Left ventricle myocardium inferior (tissue), 1 donor: ENCODE measurements around the gene SLC35B4. TPM values are rescaled to one million over a fixed set of nuclear protein-coding genes. Genes with fewer than 3 reads are reported as not detected.

Experiments used
- DNase-seq: peaks from one replicate; pipeline ENCODE4 v3.0.0-alpha.2; 2020
- H3K27ac ChIP-seq: fragments of 200-600 bp; replicated peaks from 2 replicates; pipeline ENCODE4 v1.8.0; 2021
- H3K27me3 ChIP-seq: fragments of 200-600 bp; 2 replicates; pipeline ENCODE4 v1.8.0; 2021; ENCODE audit warnings: low read depth
- H3K36me3 ChIP-seq: fragments of 200-600 bp; 2 replicates; pipeline ENCODE4 v1.8.0; 2021
- H3K4me1 ChIP-seq: fragments of 200-600 bp; 2 replicates; pipeline ENCODE4 v1.8.0; 2021
- H3K4me3 ChIP-seq: fragments of 200-600 bp; 2 replicates; pipeline ENCODE4 v1.8.0; 2021; ENCODE audit warnings: mild to moderate bottlenecking, moderate library complexity
- H3K9me3 ChIP-seq: fragments of 200-600 bp; replicated peaks from 2 replicates; pipeline ENCODE4 v1.8.0; 2021
- intact Hi-C: fragments of 100-400 bp; cut with micrococcal nuclease; formaldehyde crosslinking; loops from one replicate; pipeline ENCODE4 v1.11.0; 2022
- total RNA-seq: library from RNA; stranded (reverse); fragmentation: NEBNext Ultra II Directional; extraction: Animal tissue kit (Norgen Biotek cat#: 25700); gene quantifications from one replicate; pipeline ENCODE4 v1.2.1, GENCODE V29; 2021
- TF ChIP-seq, protein P1 (sequence below): fragments of 200-600 bp; IDR thresholded peaks from 2 replicates; pipeline ENCODE4 v1.8.0; 2021; ENCODE audit warnings: antibody characterized with exemption, mild to moderate bottlenecking, borderline replicate concordance
- donor health status: DM: no; HTN: yes; CAD: no; lungs with severe emphysema.

The SLC35B4 gene
- total RNA-seq, 1 donor from 2014 or later, result 5.1 TPM

DNA sequence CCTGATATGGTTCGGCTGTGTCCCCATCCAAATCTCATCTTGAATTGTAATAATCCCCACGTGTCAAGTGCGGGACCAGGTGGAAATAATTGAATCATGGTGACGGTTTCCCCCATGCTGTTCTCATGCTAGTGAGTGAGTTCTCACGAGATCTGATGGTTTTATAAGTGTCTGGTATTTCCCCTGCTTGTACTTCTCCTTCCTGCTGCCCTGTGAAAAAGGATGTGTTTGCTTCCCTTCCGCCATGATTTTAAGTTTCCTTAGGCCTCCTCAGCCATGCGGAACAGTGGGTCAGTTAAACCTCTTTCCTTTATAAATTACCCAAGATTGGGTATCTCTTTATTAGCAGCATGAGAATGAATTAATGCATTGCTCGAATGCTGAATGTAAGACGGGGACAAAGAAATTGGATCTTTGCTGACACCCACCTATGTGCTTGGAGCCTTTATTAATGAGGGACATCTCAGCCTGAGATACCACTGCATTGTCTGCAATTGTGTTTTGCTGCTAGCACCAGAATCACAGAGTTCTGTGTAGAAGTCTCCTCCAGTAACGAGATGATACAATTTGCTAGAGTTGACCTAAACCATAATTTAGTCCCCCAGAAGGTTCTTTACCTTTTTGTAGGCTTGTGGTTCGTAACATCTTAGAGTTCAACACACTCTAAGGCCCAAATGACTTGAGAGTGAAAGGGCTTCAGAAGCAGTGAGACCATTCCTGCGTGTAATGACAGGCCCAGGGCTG lies 28.6 kb downstream of the SLC35B4 start:
- H3K36me3 ChIP-seq, result no peaks in the 10 kb centered on the region
- no peak overlapping the region for H3K4me3 ChIP-seq
- TF ChIP-seq, protein P1, sequence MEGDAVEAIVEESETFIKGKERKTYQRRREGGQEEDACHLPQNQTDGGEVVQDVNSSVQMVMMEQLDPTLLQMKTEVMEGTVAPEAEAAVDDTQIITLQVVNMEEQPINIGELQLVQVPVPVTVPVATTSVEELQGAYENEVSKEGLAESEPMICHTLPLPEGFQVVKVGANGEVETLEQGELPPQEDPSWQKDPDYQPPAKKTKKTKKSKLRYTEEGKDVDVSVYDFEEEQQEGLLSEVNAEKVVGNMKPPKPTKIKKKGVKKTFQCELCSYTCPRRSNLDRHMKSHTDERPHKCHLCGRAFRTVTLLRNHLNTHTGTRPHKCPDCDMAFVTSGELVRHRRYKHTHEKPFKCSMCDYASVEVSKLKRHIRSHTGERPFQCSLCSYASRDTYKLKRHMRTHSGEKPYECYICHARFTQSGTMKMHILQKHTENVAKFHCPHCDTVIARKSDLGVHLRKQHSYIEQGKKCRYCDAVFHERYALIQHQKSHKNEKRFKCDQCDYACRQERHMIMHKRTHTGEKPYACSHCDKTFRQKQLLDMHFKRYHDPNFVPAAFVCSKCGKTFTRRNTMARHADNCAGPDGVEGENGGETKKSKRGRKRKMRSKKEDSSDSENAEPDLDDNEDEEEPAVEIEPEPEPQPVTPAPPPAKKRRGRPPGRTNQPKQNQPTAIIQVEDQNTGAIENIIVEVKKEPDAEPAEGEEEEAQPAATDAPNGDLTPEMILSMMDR, result no peak
- intact Hi-C loops, result no loop called here
- H3K27me3 ChIP-seq, result peaks cover 20% of the 10 kb centered on the region
- H3K4me1 ChIP-seq, result no peaks in the 10 kb centered on the region
- no peak for DNase-seq
- no peaks in the 10 kb centered on the region for H3K9me3 ChIP-seq
- no peak overlapping the region for H3K27ac ChIP-seq

DNA sequence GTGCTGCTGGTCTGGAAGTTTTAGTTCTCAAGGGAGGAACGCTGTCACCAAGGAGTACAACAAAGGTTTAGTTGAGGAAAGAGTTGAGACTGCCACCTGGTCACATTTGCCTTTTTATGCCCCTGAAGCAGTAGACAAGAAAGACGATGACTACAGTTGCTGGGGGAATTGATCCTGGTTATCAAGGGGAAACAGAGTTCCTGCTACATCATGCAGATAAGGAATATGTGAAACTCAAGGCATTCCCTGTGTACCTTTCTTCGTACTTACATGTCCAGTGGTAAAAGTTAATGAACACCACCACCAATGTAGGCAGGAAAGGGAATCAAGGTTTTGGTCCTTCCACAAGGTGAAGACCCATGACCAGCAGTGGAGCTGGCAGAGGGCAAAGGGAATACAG lies 31.8 kb downstream of the SLC35B4 start:
- Histone ChIP-seq H3K36me3 (no peaks in the 10 kb centered on the region), H3K27ac (no peak overlapping the region), H3K9me3 (no peaks in the 10 kb centered on the region), H3K4me3 (no peak overlapping the region), H3K27me3 (peaks cover 40% of the 10 kb centered on the region), H3K4me1 (no peaks in the 10 kb centered on the region)
- no peak for DNase-seq
- intact Hi-C loops, result no loop called here
- TF ChIP-seq, protein P1, result no peak

DNA sequence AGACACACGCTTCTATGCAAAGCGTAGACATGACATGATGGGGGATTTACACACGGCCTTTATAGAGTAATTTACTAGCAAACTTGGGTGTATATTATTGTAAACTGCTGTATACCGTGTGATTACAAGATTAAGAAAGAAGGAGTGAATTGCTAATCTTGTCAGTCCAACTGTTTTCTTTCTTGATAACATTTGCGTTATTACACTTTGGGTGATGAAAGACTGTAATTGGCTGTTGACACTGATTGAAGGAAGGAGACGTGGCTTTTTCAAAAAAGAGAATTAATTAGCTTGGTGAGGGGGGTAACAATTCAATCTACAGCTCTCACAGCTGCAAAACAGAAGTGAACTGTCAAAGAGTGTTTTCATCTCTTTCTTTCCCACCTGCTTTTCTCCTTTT lies 32.7 kb downstream of the SLC35B4 start:
- intact Hi-C loops, result no loop called here
- H3K9me3 ChIP-seq, result no peaks in the 10 kb centered on the region
- TF ChIP-seq, protein P1, result no peak

DNA sequence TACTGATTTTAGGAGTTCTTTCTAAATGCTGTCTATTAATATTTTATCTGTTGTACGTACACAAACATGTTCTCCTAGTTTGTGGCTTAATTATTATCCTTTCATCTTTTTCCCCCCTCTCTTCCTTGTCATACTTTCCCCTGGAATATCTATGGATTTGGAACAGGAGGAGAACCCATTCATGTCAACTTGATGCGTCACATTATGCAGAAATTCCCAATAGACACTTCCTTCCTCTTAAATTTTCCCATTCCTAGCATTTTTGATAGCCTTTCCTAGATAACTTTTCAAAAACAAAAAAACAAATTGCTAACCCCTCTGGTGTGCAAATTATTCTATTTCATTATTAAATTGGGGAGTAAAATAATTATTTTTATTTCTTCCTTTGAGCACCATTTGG lies 36.2 kb downstream of the SLC35B4 start:
- Histone ChIP-seq H3K4me1 (no peaks in the 10 kb centered on the region), H3K27me3 (peaks cover 59% of the 10 kb centered on the region), H3K4me3 (no peak overlapping the region), H3K9me3 (no peaks in the 10 kb centered on the region), H3K27ac (no peak overlapping the region), H3K36me3 (no peaks in the 10 kb centered on the region)
- intact Hi-C loops, result no loop called here
- DNase-seq, result no peak
- TF ChIP-seq, protein P1, result no peak

More for the DNA sequence above, 32.7 kb downstream of the SLC35B4 start:
- DNase-seq, result no peak
- Histone ChIP-seq H3K27ac (no peak overlapping the region), H3K36me3 (no peaks in the 10 kb centered on the region), H3K27me3 (peaks cover 48% of the 10 kb centered on the region), H3K4me3 (no peak overlapping the region), H3K4me1 (no peaks in the 10 kb centered on the region)

DNA sequence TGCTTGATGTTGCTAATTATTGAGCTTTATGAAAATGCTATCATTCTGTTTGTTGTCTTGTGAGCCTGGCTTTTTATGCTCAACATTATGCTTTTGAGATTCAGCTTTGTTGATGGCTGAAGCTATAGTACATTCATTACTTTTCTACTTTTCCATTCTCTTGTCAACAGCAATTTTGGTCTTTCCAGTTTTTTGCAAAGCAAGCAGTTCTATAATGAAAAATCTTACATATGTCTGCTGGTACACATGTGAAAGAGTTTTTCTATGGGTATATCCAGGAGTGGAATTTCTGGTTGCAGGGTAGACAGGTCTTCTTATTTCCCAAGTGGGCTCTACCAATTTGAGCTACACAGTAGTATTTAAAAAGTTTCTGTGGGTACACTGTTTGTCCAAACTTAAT lies 36.8 kb downstream of the SLC35B4 start:
- Histone ChIP-seq H3K4me1 (no peaks in the 10 kb centered on the region), H3K36me3 (no peaks in the 10 kb centered on the region), H3K27ac (no peak overlapping the region), H3K9me3 (no peaks in the 10 kb centered on the region), H3K4me3 (no peak overlapping the region), H3K27me3 (peaks cover 63% of the 10 kb centered on the region)
- TF ChIP-seq, protein P1, result no peak
- DNase-seq, result no peak
- intact Hi-C loops, result no loop called here
